GM12878 (cell line): Measurements from ENCODE around the gene POLR1D.

ENCODE experiments used
- CREM ChIP-seq: IDR thresholded peaks from 2 replicates; pipeline ENCODE4 v1.6.1; 2014; ENCODE audit warnings: antibody characterized with exemption, low read depth
- CTCF ChIP-seq, 3 experiments: IDR thresholded peaks in 2 of 3; conservative IDR thresholded peaks in 1 of 3; 2 replicates each; pipeline ENCODE4 v1.5.1; 2011; ENCODE audit warnings: low read depth in 3 of 3, low read length in 3 of 3, mild to moderate bottlenecking in 3 of 3, control low read depth in 2 of 3, moderate library complexity in 2 of 3, inconsistent platforms in 1 of 3, mixed read lengths in 1 of 3; ENCODE audit not compliant: control insufficient read depth in 2 of 3, insufficient read depth in 1 of 3; ENCODE audit errors: extremely low read depth in 1 of 3
- JUND ChIP-seq: IDR thresholded peaks from 2 replicates; pipeline ENCODE4 v1.6.1; 2012; ENCODE audit warnings: low read depth, mild to moderate bottlenecking, low read length, improper control_type of control experiment, moderate library complexity
- RELA ChIP-seq: fragments of 450-650 bp; IDR thresholded peaks from 2 replicates; pipeline ENCODE4 v1.8.0; 2014; ENCODE audit warnings: borderline replicate concordance; ENCODE audit not compliant: partially characterized antibody
- SPI1 ChIP-seq: IDR thresholded peaks from 2 replicates; pipeline ENCODE4 v1.6.1; 2011; ENCODE audit warnings: low read depth, mild to moderate bottlenecking, low read length, moderate library complexity, borderline replicate concordance; ENCODE audit not compliant: insufficient read depth

- TF ChIP-seq CREM (no peak), CTCF (IDR thresholded peaks at IDR 0.05 in 2 of 3, conservative IDR thresholded peaks at IDR 0.05 in 1 of 3; ENCODE audit: control insufficient read depth in 2 of 3, extremely low read depth in 1 of 3, insufficient read depth in 1 of 3, low read depth in 3 of 3, low read length in 3 of 3) (no peak), JUND (no peak), RELA (no peak), SPI1 (no peak)
Measured at GRCh38 chr13:27601803-27602202, 19.9 kb upstream of the POLR1D start.
